H1 (cell line): ENCODE measurements around the gene CMIP. TPM values are rescaled to one million over a fixed set of nuclear protein-coding genes. Genes with fewer than 3 reads are reported as not detected.
A peak's percentile ranks its signal among the peaks of the same experiment; 100 is the strongest.

ENCODE experiments used
- CHD7 ChIP-seq: fragments of 300-600 bp; sonication (generic); IDR thresholded peaks from 2 replicates; pipeline ENCODE4 v1.7.1; 2012; ENCODE audit warnings: low read length, moderate library complexity, mild to moderate bottlenecking, inconsistent platforms; ENCODE audit not compliant: insufficient replicate concordance
- CREB1 ChIP-seq: IDR thresholded peaks from 2 replicates; pipeline ENCODE4 v1.6.1; 2012; ENCODE audit warnings: inconsistent platforms
- EGR1 ChIP-seq: IDR thresholded peaks from 2 replicates; pipeline ENCODE4 v1.6.1; 2011; ENCODE audit warnings: low read depth, low read length, borderline replicate concordance
- EP300 ChIP-seq, 2 experiments: IDR thresholded peaks; 1 replicate in 1 of 2; 2 replicates in 1 of 2; pipeline ENCODE4 v1.6.1; 2011 to 2012; ENCODE audit warnings: low read depth in 2 of 2, low read length in 2 of 2, mild to moderate bottlenecking in 2 of 2, borderline replicate concordance in 1 of 2, inconsistent platforms in 1 of 2, moderate library complexity in 1 of 2
- RFX5 ChIP-seq: IDR thresholded peaks from 2 replicates; pipeline ENCODE4 v1.6.1; 2011; ENCODE audit warnings: low read depth, low read length, improper control_type of control experiment, borderline replicate concordance
- RXRA ChIP-seq: IDR thresholded peaks from 2 replicates; pipeline ENCODE4 v1.6.1; 2011; ENCODE audit warnings: low read depth, mild to moderate bottlenecking, low read length, moderate library complexity; ENCODE audit not compliant: insufficient read depth
- SIN3A ChIP-seq, 2 experiments: IDR thresholded peaks in 1 of 2; conservative IDR thresholded peaks in 1 of 2; 2 replicates each; pipeline ENCODE4 v1.6.1; 2011 to 2012; ENCODE audit warnings: low read length in 2 of 2, improper control_type of control experiment in 1 of 2, low read depth in 1 of 2, mild to moderate bottlenecking in 1 of 2
- TAF1 ChIP-seq: IDR thresholded peaks from 2 replicates; pipeline ENCODE4 v1.6.1; 2011; ENCODE audit warnings: mild to moderate bottlenecking, low read depth, low read length
- polyA plus RNA-seq, 7 experiments: library from polyadenylated mRNA; depleted of rRNA in 3 of 7; stranded (reverse) in 5 of 7; unstranded in 2 of 7; fragments of >200 nt in 5 of 7; fragments of 200-250 nt in 2 of 7; gene quantifications; 1 replicate in 5 of 7; 2 replicates in 1 of 7; 4 replicates in 1 of 7; pipeline versions ENCODE4 v1.2.1 to v1.2.3, GENCODE V29; 2011 to 2013; ENCODE audit warnings: missing spikeins in 2 of 7, mixed read lengths in 2 of 7
- total RNA-seq: library from RNA; stranded (reverse); fragmentation: NEBNext Ultra II Directional; extraction: Animal tissue kit (Norgen Biotek cat#: 25700); gene quantifications from 2 replicates; pipeline ENCODE4 v1.2.1, GENCODE V29; 2021

The CMIP gene
- total and polyA plus RNA-seq, 2 of the 8 experiments (the other 6 are each of a cell fraction or from before 2014, with no cell fraction given), result 7.9 to 53.2 TPM

- TF ChIP-seq TAF1 (peak; percentile 41), CREB1 (peak; percentile 88), EP300 (IDR thresholded peaks at IDR 0.05; ENCODE audit: borderline replicate concordance in 1 of 2, low read depth in 2 of 2, low read length in 2 of 2) (peak in 1 of 2 experiments; percentile 84; a peak in 2 of 3 replicates), CHD7 (no peak), RXRA (0 out of 2 replicates have a peak, but pooled peaks have one; percentile 20), EGR1 (0 out of 2 replicates have a peak, but pooled peaks have one; percentile 10), SIN3A (conservative IDR thresholded peaks at IDR 0.05 in 1 of 2, IDR thresholded peaks at IDR 0.05 in 1 of 2; ENCODE audit: low read depth in 1 of 2, low read length in 2 of 2) (peak in 1 of 2 experiments; percentile 78; a peak in 2 of 4 replicates), RFX5 (peak; percentile 72)
These were observed 285.8 kb downstream of the CMIP start (continued) for GRCh38 chr16:81730090-81731051.
